Keratinocyte (primary cell): ENCODE results near the gene PHF10. TPM values are rescaled to one million over a fixed set of nuclear protein-coding genes. Genes with fewer than 3 reads are reported as not detected.
"Not testable (repeated sequence)": the region's sequence is repeated elsewhere in the genome, so short reads cannot be mapped to it uniquely, and the experiment has no call there.

ENCODE experiments used
- DNase-seq: peaks from one replicate; pipeline ENCODE4 v3.0.0-alpha.2; 2011; ENCODE audit warnings: low read depth, missing footprints, low spot score
- FAIRE-seq: peaks from 2 replicates; lab custom pipeline; 2011; peaks lifted over from hg19 to GRCh38; lab: Jason Lieb, UNC
- H2AFZ ChIP-seq: 2 replicates; pipeline ENCODE4 v1.6.0; 2012; ENCODE audit warnings: low read length, control low read depth, inconsistent platforms; ENCODE audit not compliant: control insufficient read depth
- H3K27ac ChIP-seq: 2 replicates; pipeline ENCODE4 v1.5.1; 2011; ENCODE audit warnings: low read length; ENCODE audit not compliant: control insufficient read depth, insufficient read depth
- H3K27me3 ChIP-seq: 3 replicates; pipeline ENCODE4 v1.6.0; 2011; ENCODE audit warnings: low read length; ENCODE audit not compliant: control insufficient read depth, insufficient read depth; ENCODE audit errors: extremely low read depth
- H3K36me3 ChIP-seq, 2 experiments: 2 replicates in 1 of 2; 3 replicates in 1 of 2; pipeline ENCODE4 v1.5.1; 2011; ENCODE audit warnings: low read length in 2 of 2, mild to moderate bottlenecking in 1 of 2; ENCODE audit not compliant: control insufficient read depth in 2 of 2, insufficient read depth in 2 of 2; ENCODE audit errors: extremely low read depth in 1 of 2
- H3K4me1 ChIP-seq: 3 replicates; pipeline ENCODE4 v1.5.1; 2011; ENCODE audit warnings: low read length; ENCODE audit not compliant: control insufficient read depth, insufficient read depth; ENCODE audit errors: extremely low read depth
- H3K4me2 ChIP-seq: 3 replicates; pipeline ENCODE4 v1.6.0; 2011; ENCODE audit warnings: low read depth, low read length; ENCODE audit not compliant: control insufficient read depth, insufficient read depth; ENCODE audit errors: extremely low read depth
- H3K4me3 ChIP-seq, 3 experiments: fragments of 200-600 bp in 1 of 3; sonication (generic) in 1 of 3; 2 replicates in 2 of 3; 3 replicates in 1 of 3; pipeline ENCODE4 v1.5.1; 2011 to 2016; ENCODE audit warnings: low read length in 3 of 3, mild to moderate bottlenecking in 3 of 3, control low read depth in 2 of 3, inconsistent platforms in 1 of 3, low read depth in 1 of 3, mixed read lengths in 1 of 3, mixed run types in 1 of 3, moderate library complexity in 1 of 3; ENCODE audit not compliant: control insufficient read depth in 2 of 3, insufficient read depth in 2 of 3; ENCODE audit errors: extremely low read depth in 1 of 3
- H3K79me2 ChIP-seq: 2 replicates; pipeline ENCODE4 v1.6.0; 2012; ENCODE audit warnings: low read length; ENCODE audit not compliant: control insufficient read depth, insufficient read depth
- H3K9ac ChIP-seq: 3 replicates; pipeline ENCODE4 v1.6.0; 2011; ENCODE audit warnings: low read length; ENCODE audit not compliant: control insufficient read depth, insufficient read depth; ENCODE audit errors: extremely low read depth
- H3K9me1 ChIP-seq: 3 replicates; pipeline ENCODE4 v1.6.0; 2011; ENCODE audit warnings: low read length; ENCODE audit not compliant: control insufficient read depth, insufficient read depth; ENCODE audit errors: extremely low read depth
- H3K9me3 ChIP-seq: 2 replicates; pipeline ENCODE4 v1.5.1; 2012; ENCODE audit warnings: low read depth, low read length; ENCODE audit not compliant: control insufficient read depth
- H4K20me1 ChIP-seq: 3 replicates; pipeline ENCODE4 v1.6.0; 2011; ENCODE audit warnings: low read length; ENCODE audit not compliant: control insufficient read depth, insufficient read depth; ENCODE audit errors: extremely low read depth
- EZH2 ChIP-seq: IDR thresholded peaks from one replicate; pipeline ENCODE4 v1.6.1; 2012; ENCODE audit warnings: inconsistent platforms, mild to moderate bottlenecking, low read length, moderate library complexity
- dilution Hi-C: fragments of 300-500 bp; cut with MboI; formaldehyde crosslinking; loops from one replicate; pipeline ENCODE4 v1.7.0; 2020; ENCODE audit warnings: low sequenced_read_pairs; ENCODE audit not compliant: extremely low pct_ligation_motif_present
- polyA plus RNA-seq, 5 experiments: library from polyadenylated mRNA; depleted of rRNA in 3 of 5; stranded (reverse) in 3 of 5; stranded (forward) in 1 of 5; unstranded in 1 of 5; fragments of >200 nt; gene quantifications; 1 replicate in 1 of 5; 2 replicates in 3 of 5; 3 replicates in 1 of 5; pipeline versions ENCODE4 v1.2.1 to v1.2.3, GENCODE V29; 2011 to 2012; ENCODE audit warnings: missing spikeins in 2 of 5, low read depth in 1 of 5, low replicate concordance in 1 of 5
- TF ChIP-seq, protein P1 (sequence below), 3 experiments: IDR thresholded peaks in 1 of 3; conservative IDR thresholded peaks in 1 of 3; optimal IDR thresholded peaks in 1 of 3; 2 replicates in 2 of 3; 3 replicates in 1 of 3; pipeline versions ENCODE3 to v1.5.1; 2011; ENCODE audit warnings: low read length in 3 of 3, mild to moderate bottlenecking in 3 of 3, moderate library complexity in 2 of 3, control low read depth in 1 of 3, inconsistent platforms in 1 of 3; ENCODE audit not compliant: insufficient read depth in 2 of 3; ENCODE audit errors: extremely low read depth in 1 of 3

PHF10 gene
- polyA plus RNA-seq, 1 donor (not counting 4 experiments of a cell fraction or from before 2014, with no cell fraction given): 14.5 TPM

DNA sequence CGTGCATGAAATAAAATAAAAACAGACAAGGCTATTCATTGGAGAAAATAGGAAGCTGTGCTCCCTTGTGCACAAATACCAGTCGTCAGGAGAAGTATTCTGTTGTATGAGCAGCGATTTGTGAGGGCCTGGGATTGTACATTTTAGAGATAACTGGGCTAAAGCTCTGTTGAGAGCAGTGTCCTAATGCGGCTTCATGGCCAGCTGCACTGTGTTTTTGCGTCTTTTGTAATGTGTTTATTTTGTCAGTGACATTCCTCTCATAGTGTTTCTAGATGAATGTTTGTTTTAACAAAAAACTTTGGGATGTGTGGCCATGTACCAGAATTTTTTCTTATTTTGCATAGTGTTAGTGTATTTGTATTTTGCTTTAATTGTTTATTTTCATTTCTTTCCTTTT is 41.9 kb upstream of the PHF10 start:
- H3K9me3 ChIP-seq: no peaks in the 10 kb centered on the region
- H3K9ac ChIP-seq: no peak overlapping the region
- H3K27me3 ChIP-seq: no peaks in the 10 kb centered on the region
- dilution Hi-C loops: no loop called here
- H3K27ac ChIP-seq: no peak overlapping the region
- H3K79me2 ChIP-seq: no peaks in the 10 kb centered on the region
- no peaks in the 10 kb centered on the region for H3K4me1 ChIP-seq
- no peaks in the 10 kb centered on the region for H4K20me1 ChIP-seq
- no peak overlapping the region for H2AFZ ChIP-seq
- FAIRE-seq (no peak), DNase-seq (no peak)
- TF ChIP-seq, protein P1, sequence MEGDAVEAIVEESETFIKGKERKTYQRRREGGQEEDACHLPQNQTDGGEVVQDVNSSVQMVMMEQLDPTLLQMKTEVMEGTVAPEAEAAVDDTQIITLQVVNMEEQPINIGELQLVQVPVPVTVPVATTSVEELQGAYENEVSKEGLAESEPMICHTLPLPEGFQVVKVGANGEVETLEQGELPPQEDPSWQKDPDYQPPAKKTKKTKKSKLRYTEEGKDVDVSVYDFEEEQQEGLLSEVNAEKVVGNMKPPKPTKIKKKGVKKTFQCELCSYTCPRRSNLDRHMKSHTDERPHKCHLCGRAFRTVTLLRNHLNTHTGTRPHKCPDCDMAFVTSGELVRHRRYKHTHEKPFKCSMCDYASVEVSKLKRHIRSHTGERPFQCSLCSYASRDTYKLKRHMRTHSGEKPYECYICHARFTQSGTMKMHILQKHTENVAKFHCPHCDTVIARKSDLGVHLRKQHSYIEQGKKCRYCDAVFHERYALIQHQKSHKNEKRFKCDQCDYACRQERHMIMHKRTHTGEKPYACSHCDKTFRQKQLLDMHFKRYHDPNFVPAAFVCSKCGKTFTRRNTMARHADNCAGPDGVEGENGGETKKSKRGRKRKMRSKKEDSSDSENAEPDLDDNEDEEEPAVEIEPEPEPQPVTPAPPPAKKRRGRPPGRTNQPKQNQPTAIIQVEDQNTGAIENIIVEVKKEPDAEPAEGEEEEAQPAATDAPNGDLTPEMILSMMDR (optimal IDR thresholded peaks at IDR 0.05 in 1 of 3, IDR thresholded peaks at IDR 0.05 in 1 of 3, conservative IDR thresholded peaks at IDR 0.05 in 1 of 3; ENCODE audit: extremely low read depth in 1 of 3, insufficient read depth in 2 of 3, low read length in 3 of 3): no peak
- TF ChIP-seq EZH2: no peak
- no peaks in the 10 kb centered on the region for H3K9me1 ChIP-seq
- peaks cover 16 to 22% of the 10 kb centered on the region in 2 experiments for H3K36me3 ChIP-seq
- no peak overlapping the region for H3K4me2 ChIP-seq
- no peak overlapping the region for H3K4me3 ChIP-seq

DNA sequence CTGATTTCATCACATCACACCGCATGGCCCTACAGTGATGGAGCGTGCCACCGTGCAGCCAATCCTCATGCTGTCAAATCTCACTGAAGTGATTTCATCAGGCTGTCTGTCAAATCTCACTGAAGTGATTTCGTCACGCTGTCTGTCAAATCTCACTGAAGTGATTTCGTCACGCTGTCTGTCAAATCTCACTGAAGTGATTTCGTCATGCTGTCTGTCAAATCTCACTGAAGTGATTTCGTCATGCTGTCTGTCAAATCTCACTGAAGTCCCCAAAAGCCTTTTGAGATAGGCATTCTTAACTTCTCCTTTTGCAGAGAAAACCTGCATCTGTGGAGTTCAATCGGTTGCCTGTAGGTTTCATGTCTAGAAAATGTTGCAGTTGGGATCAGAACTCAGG is 41.5 kb upstream of the PHF10 start:
- H3K79me2 ChIP-seq, H3K4me1 ChIP-seq, dilution Hi-C loops, H3K4me3 ChIP-seq, H2AFZ ChIP-seq, H3K4me2 ChIP-seq, H3K9me1 ChIP-seq, H3K9ac ChIP-seq, H3K9me3 ChIP-seq, DNase-seq, H4K20me1 ChIP-seq, H3K27ac ChIP-seq, H3K27me3 ChIP-seq: not testable (repeated sequence)
- peak; percentile 29 for FAIRE-seq
- H3K36me3 ChIP-seq: peaks cover 16 to 26% of the 10 kb centered on the region in 2 experiments

DNA sequence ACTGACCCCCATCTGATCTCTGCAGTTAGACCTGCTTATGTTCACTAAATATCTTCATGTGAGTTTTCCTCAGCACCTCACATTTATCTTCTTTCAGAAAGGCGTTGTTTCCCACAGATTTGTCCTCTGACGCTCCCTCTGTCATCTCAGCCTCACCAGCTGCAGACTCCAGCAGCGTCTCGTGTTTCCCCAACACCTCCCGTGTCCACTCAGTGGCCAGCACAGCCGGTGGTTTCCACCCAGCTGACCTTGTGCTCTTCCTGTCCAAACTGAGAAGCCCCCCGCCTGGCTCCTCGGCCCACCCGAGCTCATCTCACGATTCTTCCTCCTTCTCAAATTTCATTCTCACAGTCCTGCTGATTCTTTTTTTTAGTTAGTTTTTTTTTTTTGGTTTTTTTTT is 39.6 kb upstream of the PHF10 start:
- Histone ChIP-seq H3K36me3 (peaks cover 21 to 33% of the 10 kb centered on the region in 2 experiments), H4K20me1 (no peaks in the 10 kb centered on the region), H3K27ac (no peak overlapping the region), H3K9me3 (no peaks in the 10 kb centered on the region), H2AFZ (no peak overlapping the region), H3K9me1 (no peaks in the 10 kb centered on the region), H3K4me1 (no peaks in the 10 kb centered on the region), H3K4me3 (no peak overlapping the region), H3K4me2 (no peak overlapping the region), H3K79me2 (no peaks in the 10 kb centered on the region), H3K27me3 (no peaks in the 10 kb centered on the region), H3K9ac (no peak overlapping the region)
- TF ChIP-seq, protein P1 (optimal IDR thresholded peaks at IDR 0.05 in 1 of 3, IDR thresholded peaks at IDR 0.05 in 1 of 3, conservative IDR thresholded peaks at IDR 0.05 in 1 of 3; ENCODE audit: extremely low read depth in 1 of 3, insufficient read depth in 2 of 3, low read length in 3 of 3): no peak
- no peak for TF ChIP-seq EZH2
- DNase-seq (no peak), FAIRE-seq (no peak)
- dilution Hi-C loops: no loop called here
